CD4-positive, alpha-beta T cell (primary cell): Measurements from ENCODE around the gene MYO3B. TPM values are rescaled to one million over a fixed set of nuclear protein-coding genes. Genes with fewer than 3 reads are reported as not detected.

Source experiments
- ATAC-seq: fragments of 200-7000 bp; cut with Tn5 transposase; one replicate; pipeline ENCODE4 v1.10.0; 2022; ENCODE audit warnings: mild to moderate bottlenecking; ENCODE audit not compliant: poor library complexity
- CTCF ChIA-PET: fragments of 350-600 bp; sonication (Branson Sonifier 250); formaldehyde crosslinking; loops from one replicate; lab custom pipeline; 2021; ENCODE audit warnings: antibody characterized with exemption, inconsistent platforms; lab: Charles Lee
- POLR2A ChIA-PET: fragments of 350-600 bp; sonication (Branson Sonifier 250); formaldehyde crosslinking; loops from one replicate; lab custom pipeline; 2021; ENCODE audit warnings: antibody characterized with exemption, inconsistent platforms; lab: Charles Lee
- DNase-seq, 14 experiments: peaks; one replicate each; pipeline ENCODE4 v3.0.0-alpha.2; 2013 to 2020; ENCODE audit warnings: mixed read lengths in 2 of 14
- H3K27ac ChIP-seq, 2 donors: one replicate each; pipeline versions ENCODE4 v1.5.1 to v1.7.0; 2013; ENCODE audit warnings: low read length in 2 of 2, low read depth in 1 of 2, mild to moderate bottlenecking in 1 of 2
- H3K27me3 ChIP-seq, 2 experiments: 1 replicate in 1 of 2; 2 replicates in 1 of 2; pipeline versions ENCODE4 v1.6.1 to v1.7.0; 2013; ENCODE audit warnings: low read length in 2 of 2, control low read depth in 1 of 2, mild to moderate bottlenecking in 1 of 2, moderate library complexity in 1 of 2; ENCODE audit not compliant: insufficient read depth in 2 of 2, control insufficient read depth in 1 of 2
- H3K36me3 ChIP-seq: one replicate; pipeline ENCODE4 v1.6.1; 2013; ENCODE audit warnings: low read length, control low read depth; ENCODE audit not compliant: insufficient read depth
- H3K4me1 ChIP-seq: one replicate; pipeline ENCODE4 v1.6.1; 2013; ENCODE audit warnings: low read length, control low read depth; ENCODE audit not compliant: insufficient read depth
- H3K4me3 ChIP-seq: one replicate; pipeline ENCODE4 v1.5.1; 2013; ENCODE audit warnings: mild to moderate bottlenecking, low read length, moderate library complexity
- H3K9me3 ChIP-seq, 2 experiments: 1 replicate in 1 of 2; 2 replicates in 1 of 2; pipeline versions ENCODE4 v1.6.1 to v1.7.0; 2013; ENCODE audit warnings: low read length in 2 of 2, mild to moderate bottlenecking in 2 of 2, control low read depth in 1 of 2, moderate library complexity in 1 of 2; ENCODE audit not compliant: control insufficient read depth in 1 of 2, insufficient read depth in 1 of 2
- H3K27ac Mint-ChIP-seq: one replicate; pipeline ENCODE4 v1.8.0; 2020; ENCODE audit warnings: mixed read lengths
- H3K27me3 Mint-ChIP-seq: one replicate; pipeline ENCODE4 v1.8.0; 2021; ENCODE audit warnings: mixed read lengths
- H3K36me3 Mint-ChIP-seq: one replicate; pipeline ENCODE4 v1.8.0; 2021; ENCODE audit warnings: low read depth, mixed read lengths
- H3K4me1 Mint-ChIP-seq: one replicate; pipeline ENCODE4 v1.8.0; 2021; ENCODE audit warnings: low read depth, mixed read lengths
- H3K4me3 Mint-ChIP-seq: one replicate; pipeline ENCODE4 v1.8.0; 2020; ENCODE audit warnings: mild to moderate bottlenecking, mixed read lengths
- H3K9me3 Mint-ChIP-seq: one replicate; pipeline ENCODE4 v1.8.0; 2020; ENCODE audit warnings: mixed read lengths
- CTCF ChIP-seq: fragments of 200-600 bp; IDR thresholded peaks from one replicate; pipeline ENCODE4 v1.8.0; 2022; ENCODE audit warnings: antibody characterized with exemption, mild to moderate bottlenecking
- intact Hi-C, 2 experiments: fragments of 100-400 bp; cut with DNase I in 1 of 2; cut with micrococcal nuclease in 1 of 2; formaldehyde crosslinking; loops; one replicate each; pipeline versions ENCODE4 v1.15.1 to v1.9.0; 2023 to 2025; cut with DNase I, micrococcal nuclease
- total RNA-seq, 174 experiments: library from RNA in 2 of 174; stranded (reverse) in 2 of 174; gene quantifications; one replicate each; pipeline ENCODE4 v1.2.3 and lab custom pipeline; 2021 to 2026

MYO3B gene
- total RNA-seq, 2 experiments from 2014 or later: not detected

GRCh38 chr2:170227507-170227947 is 49.6 kb downstream of the MYO3B start:
- intact Hi-C loops: no loop called here
- H3K27ac ChIP-seq: no peak overlapping the region
- POLR2A ChIA-PET: no interaction called here

DNA sequence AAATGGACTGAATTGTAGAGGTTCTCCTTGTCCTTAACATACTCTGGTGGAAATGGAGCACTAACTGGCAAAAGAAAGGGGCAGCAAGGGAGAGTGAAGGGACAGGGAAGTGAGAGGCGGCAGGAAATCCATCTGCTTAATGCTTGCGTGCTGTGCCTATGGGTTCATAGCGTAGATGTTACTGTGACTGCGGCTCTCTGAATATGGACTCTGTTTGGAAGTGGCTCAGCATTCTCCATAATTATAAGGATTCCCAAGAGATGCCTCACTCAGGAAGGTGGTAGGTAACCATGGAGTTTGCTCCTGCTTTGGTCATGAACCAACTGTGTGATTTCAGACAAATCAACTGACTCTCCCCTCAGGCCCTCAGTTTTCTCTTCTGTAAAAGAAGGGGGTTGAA is 50.0 kb downstream of the MYO3B start:
- Mint-ChIP-seq H3K4me1 (no peaks in the 10 kb centered on the region), H3K4me3 (no peak overlapping the region), H3K36me3 (no peaks in the 10 kb centered on the region), H3K27ac (no peak overlapping the region), H3K27me3 (peaks cover 4% of the 10 kb centered on the region), H3K9me3 (no peaks in the 10 kb centered on the region)
- Histone ChIP-seq H3K27me3 (no peaks in the 10 kb centered on the region), H3K4me3 (no peak overlapping the region), H3K4me1 (no peaks in the 10 kb centered on the region), H3K9me3 (no peaks in the 10 kb centered on the region), H3K36me3 (no peaks in the 10 kb centered on the region), H3K27ac (no peak overlapping the region)
- no peak for DNase-seq
- POLR2A ChIA-PET: no interaction called here
- CTCF ChIA-PET: no interaction called here
- intact Hi-C loops: no loop called here
- ATAC-seq: no peak
- TF ChIP-seq CTCF: no peak

More at GRCh38 chr2:170227507-170227947, 49.6 kb downstream of the MYO3B start:
- H3K27ac Mint-ChIP-seq: no peak overlapping the region
- ATAC-seq: no peak
- H3K4me1 Mint-ChIP-seq: no peaks in the 10 kb centered on the region
- H3K9me3 Mint-ChIP-seq: no peaks in the 10 kb centered on the region
- CTCF ChIA-PET: no interaction called here
- no peaks in the 10 kb centered on the region for H3K9me3 ChIP-seq
- no peak overlapping the region for H3K4me3 Mint-ChIP-seq
- H3K27me3 Mint-ChIP-seq: peaks cover 4% of the 10 kb centered on the region
- no peaks in the 10 kb centered on the region for H3K4me1 ChIP-seq
- H3K27me3 ChIP-seq: no peaks in the 10 kb centered on the region
- no peaks in the 10 kb centered on the region for H3K36me3 Mint-ChIP-seq
- DNase-seq: no peak
- no peak for TF ChIP-seq CTCF
- H3K36me3 ChIP-seq: no peaks in the 10 kb centered on the region
- no peak overlapping the region for H3K4me3 ChIP-seq

GRCh38 chr2:170228429-170228828 is 50.5 kb downstream of the MYO3B start:
- Mint-ChIP-seq H3K36me3 (no peaks in the 10 kb centered on the region), H3K4me1 (no peaks in the 10 kb centered on the region), H3K9me3 (no peaks in the 10 kb centered on the region), H3K27ac (no peak overlapping the region), H3K4me3 (no peak overlapping the region), H3K27me3 (peaks cover 4% of the 10 kb centered on the region)
- Histone ChIP-seq H3K4me1 (no peaks in the 10 kb centered on the region), H3K4me3 (no peak overlapping the region), H3K27me3 (no peaks in the 10 kb centered on the region), H3K36me3 (no peaks in the 10 kb centered on the region), H3K27ac (no peak overlapping the region), H3K9me3 (no peaks in the 10 kb centered on the region)
- DNase-seq (no peak), ATAC-seq (no peak)
- no peak for TF ChIP-seq CTCF
- CTCF ChIA-PET: interaction anchor here (1.0 kb wide), 1 partner anchor 10 kb away, joined by 5 read pairs; no protein-coding TSS in a partner anchor
- intact Hi-C loops: no loop called here
- POLR2A ChIA-PET: no interaction called here
